HG03064 (cell line): ENCODE measurements around the gene PLXND1.
"Not testable (repeated sequence)": the region's sequence is repeated elsewhere in the genome, so short reads cannot be mapped to it uniquely, and the experiment has no call there.

Source experiments
- ATAC-seq: cut with Tn5 transposase; IDR thresholded peaks from one replicate; pipeline ENCODE4 v1.9.1; 2021; ENCODE audit warnings: low read depth; ENCODE audit not compliant: unreplicated experiment

Gene PLXND1

DNA sequence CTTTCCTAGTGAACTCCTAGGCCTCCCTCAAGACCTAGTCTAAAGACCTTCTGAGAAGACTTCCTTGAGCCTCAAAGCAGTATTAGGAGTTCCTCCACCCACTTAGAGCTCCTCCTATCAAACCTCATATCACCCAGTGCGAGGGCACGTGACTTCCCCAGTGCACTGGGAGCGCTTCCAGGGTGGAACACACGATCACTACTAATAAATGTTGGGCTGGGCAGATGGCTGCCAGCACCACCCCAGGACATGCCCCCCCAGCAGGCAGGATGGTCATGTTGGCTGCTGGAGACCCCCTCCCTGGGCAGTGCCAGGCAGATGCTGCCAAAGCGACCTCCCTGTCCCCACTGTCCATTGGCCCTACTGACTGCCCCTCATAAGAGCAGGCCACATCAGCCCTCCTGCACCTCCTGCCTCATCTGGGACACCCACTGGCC lies 8.5 kb upstream of the PLXND1 start:
- ATAC-seq = no peak

DNA sequence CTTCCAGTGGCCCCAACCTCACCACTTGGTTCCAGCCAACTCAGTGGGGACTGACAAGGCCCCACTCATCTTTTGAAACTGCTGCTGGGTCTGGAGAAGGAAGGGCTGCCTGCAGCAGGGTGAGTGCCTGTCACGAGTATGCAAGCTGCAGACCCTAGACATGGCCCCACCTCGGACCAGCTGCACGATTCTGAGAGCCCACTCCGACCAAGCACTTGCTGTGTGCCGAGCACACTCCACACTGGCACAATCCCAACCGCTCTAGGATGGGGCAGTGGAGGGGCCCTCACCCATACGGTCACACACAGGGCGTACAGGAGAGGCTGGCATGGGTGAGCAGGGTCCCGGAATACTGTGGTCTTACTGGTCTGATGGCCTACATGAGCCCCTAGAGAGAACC lies 8.0 kb upstream of the PLXND1 start:
- no peak for ATAC-seq

- no peak for ATAC-seq
Measured at GRCh38 chr3:129613367-129613740, 6.9 kb upstream of the PLXND1 start.

DNA sequence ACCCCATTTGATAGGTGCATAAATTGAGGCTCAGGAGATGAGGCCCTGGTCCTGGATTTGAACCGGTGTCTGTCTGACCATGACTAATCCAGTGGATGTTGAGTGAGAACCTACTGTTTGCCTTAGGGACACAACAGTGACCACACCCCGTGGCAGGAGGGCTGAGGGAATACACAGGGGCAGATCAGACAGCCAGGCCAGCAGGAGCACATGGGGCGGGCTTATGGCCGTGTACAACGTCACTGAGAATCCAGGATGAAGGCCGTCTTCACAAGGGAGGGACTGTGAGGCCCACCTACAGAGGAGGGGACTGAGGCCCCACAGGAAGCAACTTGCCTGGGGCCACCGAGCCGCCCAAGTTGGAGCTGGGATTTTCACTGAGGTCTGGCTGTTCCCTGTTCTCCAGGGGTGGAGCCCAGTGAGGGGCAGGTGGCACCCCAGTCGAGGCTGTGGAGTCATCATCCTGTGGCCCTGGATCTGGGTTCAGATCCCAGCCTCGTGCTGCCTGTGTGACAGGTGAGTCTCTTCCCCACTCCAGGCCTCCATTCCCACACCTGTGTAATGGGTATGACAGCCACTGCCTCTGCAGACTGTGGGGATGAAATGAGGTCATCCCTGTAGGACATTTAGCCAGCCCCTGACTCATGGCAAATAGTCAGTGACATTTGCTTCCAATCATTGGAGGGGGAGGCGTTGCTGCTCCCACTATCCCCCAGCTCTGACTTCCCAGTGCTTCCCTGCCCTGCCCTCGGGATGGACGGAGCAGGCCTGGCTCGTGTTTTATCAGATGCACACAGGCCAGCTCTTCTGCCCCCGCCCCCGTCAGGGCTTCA lies 6.3 kb upstream of the PLXND1 start:
- no peak for ATAC-seq

GRCh38 chr3:129611812-129612533 lies 5.5 kb upstream of the PLXND1 start:
- ATAC-seq = no peak

- no peak for ATAC-seq
Measured at GRCh38 chr3:129611446-129611800, 4.9 kb upstream of the PLXND1 start.

DNA sequence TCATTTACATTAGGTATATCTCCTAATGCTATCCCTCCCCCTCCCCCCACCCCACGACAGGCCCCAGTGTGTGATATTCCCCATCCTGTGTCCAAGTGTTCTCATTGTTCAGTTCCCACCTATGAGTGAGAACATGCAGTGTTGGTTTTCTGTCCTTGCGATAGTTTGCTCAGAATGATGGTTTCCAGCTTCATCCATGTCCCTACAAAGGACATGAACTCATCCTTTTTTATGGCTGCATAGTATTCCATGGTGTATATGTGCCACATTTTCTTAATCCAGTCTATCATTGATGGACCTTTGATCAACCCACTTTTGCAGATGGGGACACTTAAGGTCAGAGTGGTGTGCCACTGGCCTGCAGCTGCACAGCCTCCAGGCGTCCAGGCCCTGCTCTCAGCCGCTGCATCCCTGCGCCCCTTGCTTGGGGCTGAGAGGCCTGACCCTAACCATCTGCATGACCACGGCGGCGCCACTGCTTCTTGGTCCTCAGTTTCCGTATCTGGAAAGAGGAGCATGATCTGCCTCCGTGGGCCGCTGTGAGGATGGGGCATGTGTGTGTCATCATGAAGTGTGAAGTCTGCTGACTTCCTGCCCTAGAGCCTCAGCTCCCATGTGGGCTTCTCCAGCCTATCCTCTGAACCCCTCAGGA lies 4.4 kb upstream of the PLXND1 start:
- ATAC-seq = not testable (repeated sequence)

- ATAC-seq = no peak
Measured at GRCh38 chr3:129610276-129610675, 3.8 kb upstream of the PLXND1 start.

DNA sequence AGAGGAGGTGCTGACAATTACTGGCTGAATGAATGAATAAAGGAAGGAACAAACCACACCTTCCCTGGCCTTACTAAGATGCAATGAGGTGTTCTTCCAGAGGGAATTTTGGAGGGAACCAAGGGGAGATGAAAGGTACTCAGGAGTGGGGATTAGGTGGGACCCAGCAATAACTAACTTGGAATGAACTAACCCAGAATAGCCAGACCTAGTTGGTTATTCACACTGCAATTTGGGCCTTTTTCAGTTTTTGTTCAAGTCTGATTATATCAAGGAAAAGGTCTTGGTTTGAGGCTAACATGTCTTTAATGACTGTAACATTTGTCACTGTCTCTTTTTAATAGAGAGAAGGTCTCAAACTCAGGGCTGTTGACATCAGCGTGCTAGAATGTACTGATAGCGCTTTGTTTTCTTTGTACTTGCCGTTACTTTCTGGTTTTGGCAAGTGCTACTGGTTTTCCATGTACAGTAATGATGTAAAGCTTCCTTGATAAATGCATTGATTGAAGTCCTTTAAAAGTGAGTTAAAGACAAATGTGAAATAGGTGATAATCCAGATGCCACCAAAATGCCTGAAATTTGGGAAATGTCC lies 3.2 kb upstream of the PLXND1 start:
- ATAC-seq = no peak

DNA sequence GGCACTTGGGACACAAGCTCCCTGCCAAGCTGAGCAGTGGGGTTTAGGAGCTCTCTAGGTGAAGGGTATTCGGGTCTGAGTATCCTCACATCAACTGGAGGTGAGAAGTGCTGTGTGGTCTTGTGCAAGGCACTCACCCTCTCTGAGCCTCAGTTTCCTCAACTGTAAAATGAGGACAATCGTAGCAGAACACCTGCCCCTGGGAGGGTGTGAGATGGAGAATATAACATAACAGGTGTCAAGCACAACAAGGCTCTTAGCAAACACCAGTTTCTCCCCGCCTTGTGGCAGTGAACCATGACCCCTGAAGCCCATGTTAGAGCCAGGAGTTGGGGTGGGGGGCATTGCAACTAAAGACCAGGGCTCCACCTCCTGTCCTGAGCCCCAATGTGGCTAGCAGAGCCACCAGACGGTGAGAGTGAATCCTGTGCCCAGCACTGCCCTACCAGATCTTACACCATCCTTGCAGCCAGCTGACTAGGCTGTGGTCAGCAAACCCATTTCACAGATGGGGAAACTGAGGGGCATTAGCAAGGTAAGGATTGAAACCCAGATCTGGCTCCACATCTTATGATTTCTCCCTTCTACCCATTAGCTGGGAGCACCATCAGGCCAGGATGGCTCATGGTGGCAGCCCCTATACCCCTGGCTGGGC lies 2.6 kb upstream of the PLXND1 start:
- ATAC-seq = no peak

DNA sequence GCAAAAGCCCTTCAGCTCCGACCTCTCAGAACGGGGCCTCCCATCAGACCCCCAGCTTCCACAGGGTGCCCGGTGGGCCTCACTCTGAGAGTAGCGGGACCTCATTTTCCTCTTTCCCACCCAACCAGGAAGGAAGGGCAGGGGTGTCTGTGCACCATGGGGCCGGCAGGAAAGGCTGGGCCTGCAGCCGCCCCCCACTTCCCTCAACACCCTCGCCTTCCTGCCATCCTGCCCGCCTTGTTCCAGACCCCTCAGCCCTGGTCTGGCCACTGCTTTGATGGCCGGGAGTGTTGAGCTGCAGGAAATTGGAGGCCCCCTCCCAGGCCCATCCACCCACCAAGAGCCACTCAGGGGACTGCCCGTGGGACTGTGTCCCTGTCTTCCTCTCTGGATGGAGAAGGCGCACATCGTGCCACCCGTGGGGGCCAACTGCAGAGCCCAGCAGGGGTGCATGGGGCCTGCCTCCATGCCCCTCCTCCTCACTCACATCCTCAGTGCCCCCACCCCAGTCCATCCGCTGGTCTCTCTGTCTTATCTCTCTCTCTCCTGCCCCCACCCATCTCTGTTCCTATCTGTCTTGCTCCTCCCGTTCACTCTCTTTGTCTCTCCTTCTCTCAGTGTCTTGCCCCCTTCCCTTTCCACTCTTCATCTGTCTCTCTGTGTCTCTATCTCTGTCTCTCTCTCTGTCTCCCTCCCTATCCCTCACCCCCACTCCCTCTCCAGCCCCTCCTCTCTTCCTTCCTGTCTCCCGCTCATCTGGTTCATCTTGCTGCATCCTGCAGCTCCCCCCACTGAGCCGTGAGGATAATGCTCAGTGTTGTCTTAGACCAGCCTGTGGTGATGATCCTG lies 1.8 kb upstream of the PLXND1 start:
- no peak for ATAC-seq

DNA sequence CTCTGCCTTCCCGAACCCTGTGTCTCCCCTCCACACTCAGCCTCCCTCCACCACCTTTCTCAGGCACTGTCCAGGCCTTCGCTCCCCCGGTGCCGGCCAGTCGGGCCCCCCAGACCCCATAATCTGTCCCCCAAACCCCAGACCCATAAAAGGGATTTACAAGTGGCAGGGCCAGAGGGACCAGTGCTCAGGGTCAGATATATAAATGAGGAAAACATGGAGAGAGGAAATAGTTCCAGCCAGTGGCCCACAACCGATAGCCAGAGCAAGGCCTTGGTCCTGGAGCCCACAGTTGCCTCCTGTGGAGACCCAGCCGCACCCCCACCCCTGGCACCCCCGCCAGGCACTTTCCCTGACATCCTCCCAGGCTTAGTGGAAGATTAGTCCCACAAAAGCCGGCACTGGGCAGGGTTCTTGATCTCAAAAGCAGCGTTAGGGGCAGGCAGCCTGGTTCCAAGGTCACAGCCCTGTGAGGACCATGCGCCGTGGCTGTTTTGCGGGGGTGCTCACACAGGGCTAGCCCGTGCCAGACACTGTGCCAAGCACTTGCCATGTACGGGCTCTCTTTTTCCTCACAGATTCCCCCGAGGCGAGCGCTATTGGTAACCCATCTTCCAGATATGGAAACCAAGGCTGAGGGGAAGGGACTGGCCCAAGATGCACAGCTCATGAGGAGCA lies 1.1 kb upstream of the PLXND1 start:
- no peak for ATAC-seq

DNA sequence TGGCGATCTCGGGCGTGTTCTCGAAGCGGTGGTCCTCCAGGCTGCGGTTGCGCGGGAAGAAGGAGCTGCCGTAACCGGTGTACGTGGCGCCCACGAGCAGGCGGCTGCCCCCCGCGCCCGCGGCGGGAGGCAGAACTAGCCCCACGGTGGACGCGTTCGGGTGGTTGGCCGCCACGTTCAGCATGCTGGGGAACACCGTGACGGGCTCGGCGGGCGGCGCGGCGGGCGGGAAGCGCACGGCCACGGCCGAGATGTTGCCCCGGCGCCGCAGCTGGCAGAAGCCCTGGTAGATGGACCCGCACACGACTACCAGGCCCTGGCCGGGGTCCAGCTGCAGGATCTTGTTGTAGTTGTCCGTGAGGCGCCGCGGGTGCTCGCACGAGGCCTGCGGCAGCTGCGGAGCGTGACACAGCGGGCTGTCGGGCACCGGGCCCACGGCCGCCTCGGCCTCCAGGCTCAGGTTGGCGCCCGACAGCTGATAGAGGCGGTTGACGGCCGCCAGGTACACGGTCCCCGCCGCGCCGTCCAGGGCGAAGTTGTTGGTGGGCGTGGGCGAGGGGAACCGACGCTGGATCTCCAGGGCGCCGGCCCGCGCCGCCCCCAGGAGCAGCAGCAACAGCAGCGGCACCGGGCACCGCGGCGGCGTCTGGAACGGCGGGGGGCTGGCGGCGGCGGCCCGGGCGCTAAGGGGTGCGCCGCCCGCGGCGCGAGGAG lies 397 bp downstream of the PLXND1 start:
- ATAC-seq = no peak

- ATAC-seq = no peak
Measured at GRCh38 chr3:129605203-129605921, 1.1 kb downstream of the PLXND1 start.

DNA sequence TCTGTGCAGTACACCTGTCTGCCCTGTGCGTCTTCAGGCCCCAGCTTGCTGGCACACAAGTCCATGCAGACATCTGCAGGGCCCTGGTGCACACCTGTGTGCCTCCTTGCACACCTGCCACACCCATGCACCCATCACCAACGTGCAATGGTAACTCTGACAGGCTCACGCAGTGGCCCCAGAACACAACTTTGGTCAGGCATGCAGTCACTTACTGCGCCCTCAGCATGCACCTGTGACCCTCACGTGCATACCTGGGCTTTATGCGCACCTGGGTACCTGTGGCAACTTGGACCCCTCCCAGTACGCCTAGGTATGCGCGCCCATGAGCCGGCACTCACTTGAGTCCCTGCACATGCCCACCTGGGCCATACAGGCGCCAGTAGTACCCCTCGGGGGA lies 1.7 kb downstream of the PLXND1 start:
- no peak for ATAC-seq

DNA sequence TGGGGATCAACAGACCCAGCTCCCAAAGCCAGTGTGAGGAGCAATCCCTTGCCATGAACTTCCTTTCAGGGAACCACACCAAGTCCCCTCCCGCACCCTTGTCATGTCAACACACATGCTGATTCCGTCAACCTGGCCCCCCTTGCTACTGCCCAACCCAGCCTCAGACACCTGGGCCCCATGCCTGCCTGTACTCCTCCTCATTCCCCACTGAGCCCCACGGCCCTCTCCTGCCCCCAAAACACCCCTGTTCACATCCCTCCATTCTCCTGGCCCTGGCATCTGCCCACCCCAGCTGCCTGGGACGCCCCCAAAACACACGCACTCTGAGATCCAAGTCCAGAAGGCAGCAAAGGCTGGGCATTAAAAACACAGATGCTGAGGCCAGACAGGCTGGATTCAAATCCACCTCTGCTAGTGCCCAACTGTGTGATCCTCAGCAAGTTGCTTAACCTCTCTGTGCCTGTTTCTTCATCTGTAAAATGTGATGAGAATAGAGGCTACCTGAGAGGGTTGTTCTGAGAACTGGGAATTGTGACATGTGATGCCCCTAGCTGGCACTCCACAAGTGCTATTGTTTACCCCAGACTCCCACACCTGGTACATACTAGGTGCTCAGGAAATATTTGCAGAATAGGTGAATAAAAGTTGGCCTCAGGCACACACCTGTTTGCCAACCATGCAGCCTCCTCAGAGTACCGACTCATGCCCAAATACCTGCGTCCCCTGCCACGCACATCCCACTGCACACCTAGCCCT lies 2.3 kb downstream of the PLXND1 start:
- no peak for ATAC-seq

- no peak for ATAC-seq
Measured at GRCh38 chr3:129603561-129603942, 2.9 kb downstream of the PLXND1 start.
